Activated CD4-positive, alpha-beta T cell treated with anti-CD3 and anti-CD28 coated beads, Interleukin-2, amount 10 ng/mL, durations not matched to agents 24 days and 14 days (primary cell): ENCODE data around the gene KCNJ13. TPM values are rescaled to one million over a fixed set of nuclear protein-coding genes. Genes with fewer than 3 reads are reported as not detected.

Experiments
- DNase-seq: peaks from one replicate; pipeline ENCODE4 v3.0.0; 2022
- H3K27ac Mint-ChIP-seq: one replicate; pipeline ENCODE4 v1.8.0; 2022; ENCODE audit warnings: mild to moderate bottlenecking, mixed read lengths
- H3K27me3 Mint-ChIP-seq: one replicate; pipeline ENCODE4 v1.8.0; 2022; ENCODE audit warnings: mixed read lengths
- H3K36me3 Mint-ChIP-seq: one replicate; pipeline ENCODE4 v1.8.0; 2022; ENCODE audit warnings: low read depth, mild to moderate bottlenecking, mixed read lengths
- H3K4me1 Mint-ChIP-seq: one replicate; pipeline ENCODE4 v1.8.0; 2021; ENCODE audit warnings: mixed read lengths
- H3K4me3 Mint-ChIP-seq: one replicate; pipeline ENCODE4 v1.8.0; 2022; ENCODE audit warnings: mild to moderate bottlenecking, moderate library complexity, mixed read lengths
- H3K9me3 Mint-ChIP-seq: one replicate; pipeline ENCODE4 v1.8.0; 2021; ENCODE audit warnings: mixed read lengths
- intact Hi-C: fragments of 100-400 bp; cut with micrococcal nuclease; formaldehyde crosslinking; loops from one replicate; pipeline ENCODE4 v1.15.1; 2023
- total RNA-seq: library from RNA; stranded (reverse); gene quantifications from 2 replicates; pipeline ENCODE4 v1.2.3, GENCODE V29; 2022

Gene KCNJ13
- total RNA-seq, 1 donor from 2014 or later = not detected

DNA sequence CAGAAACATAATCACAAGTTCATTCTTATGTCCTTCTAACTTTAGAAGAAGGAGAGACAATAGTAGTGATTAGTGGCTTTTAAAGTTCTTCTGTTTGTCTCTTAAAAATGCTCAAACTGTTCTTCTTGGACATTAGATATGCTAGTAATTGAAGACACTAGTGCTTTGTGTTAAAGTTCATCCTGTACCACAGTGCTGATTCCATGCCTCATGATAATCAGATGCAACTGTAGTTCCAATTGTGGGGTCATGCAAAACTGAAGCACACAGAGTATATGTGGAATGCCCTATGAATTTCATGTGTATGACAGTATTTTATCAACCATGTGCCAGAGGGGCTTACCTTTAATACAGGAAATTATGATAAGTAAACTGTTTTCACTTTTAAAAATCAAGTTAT lies 11.4 kb upstream of the KCNJ13 start:
- Mint-ChIP-seq H3K27ac (no peak overlapping the region), H3K4me3 (no peak overlapping the region), H3K27me3 (no peaks in the 10 kb centered on the region), H3K4me1 (peaks cover 6% of the 10 kb centered on the region), H3K9me3 (no peaks in the 10 kb centered on the region), H3K36me3 (peaks cover 70% of the 10 kb centered on the region)
- intact Hi-C loops = loop anchor here (10.0 kb wide), 1 partner anchor 467 kb away; the partner anchor contains the start of gene ATG16L1
- DNase-seq = no peak

- intact Hi-C loops = loop anchor here (10.0 kb wide), 1 partner anchor 472 kb away; the partner anchor contains the start of gene ATG16L1
- H3K4me1 Mint-ChIP-seq = peaks cover 12% of the 10 kb centered on the region
- H3K4me3 Mint-ChIP-seq = no peak overlapping the region
- DNase-seq = no peak
- peaks cover 53% of the 10 kb centered on the region for H3K36me3 Mint-ChIP-seq
- H3K27ac Mint-ChIP-seq = no peak overlapping the region
- H3K9me3 Mint-ChIP-seq = no peaks in the 10 kb centered on the region
- H3K27me3 Mint-ChIP-seq = no peaks in the 10 kb centered on the region
These were observed 6.9 kb upstream of the KCNJ13 start for GRCh38 chr2:232783278-232783677.

DNA sequence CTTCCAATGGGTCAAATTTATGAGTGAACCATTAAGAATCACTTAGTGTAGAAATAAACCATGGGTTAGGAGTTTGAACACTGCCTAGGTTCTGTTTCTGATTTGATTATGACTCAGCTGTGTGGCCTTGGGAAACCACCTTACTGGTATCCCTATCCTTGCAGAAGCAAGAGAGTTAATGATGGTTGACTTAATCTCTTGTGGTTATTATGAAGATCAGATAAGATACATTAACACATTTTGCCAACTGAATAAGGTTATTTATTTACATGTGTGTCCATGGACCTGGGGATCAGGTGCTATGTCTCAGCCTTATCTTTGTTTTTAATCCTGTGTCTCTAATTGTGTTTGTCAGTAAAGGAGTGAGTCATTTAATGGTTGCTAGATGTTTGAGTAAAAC lies 5.4 kb upstream of the KCNJ13 start:
- H3K27me3 Mint-ChIP-seq = no peaks in the 10 kb centered on the region
- peak overlapping the region; percentile 26 for H3K4me3 Mint-ChIP-seq
- peaks cover 44% of the 10 kb centered on the region for H3K36me3 Mint-ChIP-seq
- DNase-seq = peak; percentile 79
- no peaks in the 10 kb centered on the region for H3K9me3 Mint-ChIP-seq
- H3K4me1 Mint-ChIP-seq = peaks cover 10% of the 10 kb centered on the region
- peak overlapping the region; percentile 57 for H3K27ac Mint-ChIP-seq
- intact Hi-C loops = loop anchor here (1.0 to 10.0 kb wide), 2 partner anchors 57 to 473 kb away; partner anchors contain the start of gene ATG16L1

DNA sequence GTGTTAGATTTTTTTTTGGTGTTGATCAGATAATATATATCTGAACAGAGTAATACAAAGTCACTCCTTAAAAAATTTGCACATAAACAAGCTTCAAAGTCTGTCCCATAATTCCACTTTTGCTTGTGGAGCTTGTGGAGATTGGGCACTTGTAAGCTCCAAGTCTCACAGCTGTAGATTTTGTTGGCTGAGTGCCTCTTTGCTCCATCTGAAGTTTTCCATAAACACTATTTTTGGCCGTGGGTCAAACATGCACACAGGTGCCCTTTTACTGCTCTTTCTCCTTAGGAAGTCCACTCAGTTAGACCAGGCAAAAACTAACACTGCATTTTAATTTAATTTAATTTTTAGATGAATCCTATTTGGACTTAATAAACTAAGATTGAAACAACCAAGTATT lies 3.6 kb upstream of the KCNJ13 start:
- intact Hi-C loops = loop anchor here (10.0 kb wide), 1 partner anchor 475 kb away; the partner anchor contains the start of gene ATG16L1
- Mint-ChIP-seq H3K27ac (no peak overlapping the region), H3K4me3 (no peak overlapping the region), H3K4me1 (peaks cover 10% of the 10 kb centered on the region), H3K27me3 (no peaks in the 10 kb centered on the region), H3K9me3 (no peaks in the 10 kb centered on the region), H3K36me3 (peaks cover 34% of the 10 kb centered on the region)
- DNase-seq = no peak

DNA sequence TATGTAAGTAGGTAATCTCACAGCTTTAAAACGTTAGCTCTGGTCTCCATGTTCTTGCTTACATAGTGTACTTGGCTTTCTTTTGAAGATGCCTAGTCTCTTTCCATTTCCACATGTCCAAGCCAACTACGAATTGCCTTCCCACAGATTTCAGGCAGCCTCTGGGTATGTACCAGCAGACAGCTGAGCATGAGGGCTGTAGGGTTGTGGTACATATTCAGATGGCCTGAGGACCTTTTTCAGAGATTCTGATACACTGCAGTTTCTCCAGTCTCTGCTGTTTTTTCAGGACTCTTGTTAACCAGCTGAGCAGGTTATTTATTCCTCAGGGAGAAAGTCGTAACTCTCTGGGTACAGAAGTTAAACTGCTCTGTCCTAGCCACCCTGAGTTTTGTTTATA lies 3.1 kb upstream of the KCNJ13 start:
- intact Hi-C loops = no loop called here
- Mint-ChIP-seq H3K36me3 (peaks cover 34% of the 10 kb centered on the region), H3K27ac (peak overlapping the region; percentile 72), H3K9me3 (no peaks in the 10 kb centered on the region), H3K27me3 (no peaks in the 10 kb centered on the region), H3K4me3 (no peak overlapping the region), H3K4me1 (peaks cover 7% of the 10 kb centered on the region)
- no peak for DNase-seq

GRCh38 chr2:232777276-232777675 lies 911 bp upstream of the KCNJ13 start:
- Mint-ChIP-seq H3K4me1 (peaks cover 15% of the 10 kb centered on the region), H3K36me3 (peaks cover 34% of the 10 kb centered on the region), H3K9me3 (no peaks in the 10 kb centered on the region), H3K27ac (no peak overlapping the region), H3K27me3 (no peaks in the 10 kb centered on the region), H3K4me3 (no peak overlapping the region)
- intact Hi-C loops = no loop called here
- no peak for DNase-seq

DNA sequence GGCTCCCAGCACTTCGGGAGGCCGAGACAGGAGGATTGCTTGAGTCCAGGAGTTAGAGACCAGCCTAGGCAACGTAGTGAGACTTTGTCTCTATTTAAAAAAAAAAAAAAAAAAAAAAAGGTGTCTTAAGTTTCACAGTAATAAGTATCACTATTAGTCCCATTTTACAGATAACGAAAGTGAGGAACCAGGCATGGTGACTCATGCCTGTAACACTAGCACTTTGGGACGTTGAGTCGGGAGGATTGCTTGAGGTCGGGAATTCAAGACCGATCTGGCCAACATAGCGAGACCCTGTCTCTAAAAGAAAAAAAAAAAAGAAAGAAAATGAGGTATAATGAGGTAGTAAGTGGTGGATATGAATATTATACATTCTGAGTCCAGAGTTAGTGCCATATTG lies 2.5 kb downstream of the KCNJ13 start:
- intact Hi-C loops = no loop called here
- no peaks in the 10 kb centered on the region for H3K9me3 Mint-ChIP-seq
- no peak overlapping the region for H3K27ac Mint-ChIP-seq
- no peaks in the 10 kb centered on the region for H3K27me3 Mint-ChIP-seq
- H3K4me1 Mint-ChIP-seq = peaks cover 17% of the 10 kb centered on the region
- peaks cover 38% of the 10 kb centered on the region for H3K36me3 Mint-ChIP-seq
- H3K4me3 Mint-ChIP-seq = no peak overlapping the region
- no peak for DNase-seq

- Mint-ChIP-seq H3K27ac (peak overlapping the region; percentile 74), H3K4me3 (peak overlapping the region; percentile 18), H3K9me3 (no peaks in the 10 kb centered on the region), H3K36me3 (peaks cover 41% of the 10 kb centered on the region), H3K4me1 (peaks cover 17% of the 10 kb centered on the region), H3K27me3 (no peaks in the 10 kb centered on the region)
- intact Hi-C loops = no loop called here
- DNase-seq = peak; percentile 71
These were observed 3.8 kb downstream of the KCNJ13 start for GRCh38 chr2:232772531-232772930.

GRCh38 chr2:232771870-232772269 lies 4.5 kb downstream of the KCNJ13 start:
- Mint-ChIP-seq H3K36me3 (peaks cover 44% of the 10 kb centered on the region), H3K27me3 (no peaks in the 10 kb centered on the region), H3K9me3 (no peaks in the 10 kb centered on the region), H3K27ac (peak overlapping the region; percentile 17), H3K4me3 (no peak overlapping the region), H3K4me1 (peaks cover 17% of the 10 kb centered on the region)
- DNase-seq = no peak
- intact Hi-C loops = no loop called here

DNA sequence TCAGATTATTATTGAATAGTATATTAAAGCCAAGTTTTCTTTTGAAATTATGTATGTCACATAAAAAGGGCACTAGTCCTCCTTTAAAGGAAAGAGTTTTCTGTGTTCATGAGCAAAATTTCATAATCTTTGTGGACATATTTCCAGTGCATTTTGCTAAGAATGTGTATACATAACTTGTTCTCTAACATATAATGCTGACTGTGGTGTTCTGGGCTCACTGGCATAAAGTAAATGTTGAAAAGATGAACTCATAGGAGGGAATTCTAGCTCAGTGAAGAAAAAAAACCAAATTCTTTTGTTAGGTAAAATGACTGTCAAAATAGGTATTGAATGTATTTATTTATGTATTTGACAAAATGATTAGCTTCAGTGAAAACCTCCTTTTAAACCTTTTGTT lies 6.2 kb downstream of the KCNJ13 start:
- no peaks in the 10 kb centered on the region for H3K9me3 Mint-ChIP-seq
- DNase-seq = no peak
- H3K36me3 Mint-ChIP-seq = peaks cover 55% of the 10 kb centered on the region
- no peaks in the 10 kb centered on the region for H3K27me3 Mint-ChIP-seq
- peaks cover 24% of the 10 kb centered on the region for H3K4me1 Mint-ChIP-seq
- H3K4me3 Mint-ChIP-seq = no peak overlapping the region
- no peak overlapping the region for H3K27ac Mint-ChIP-seq
- intact Hi-C loops = no loop called here

DNA sequence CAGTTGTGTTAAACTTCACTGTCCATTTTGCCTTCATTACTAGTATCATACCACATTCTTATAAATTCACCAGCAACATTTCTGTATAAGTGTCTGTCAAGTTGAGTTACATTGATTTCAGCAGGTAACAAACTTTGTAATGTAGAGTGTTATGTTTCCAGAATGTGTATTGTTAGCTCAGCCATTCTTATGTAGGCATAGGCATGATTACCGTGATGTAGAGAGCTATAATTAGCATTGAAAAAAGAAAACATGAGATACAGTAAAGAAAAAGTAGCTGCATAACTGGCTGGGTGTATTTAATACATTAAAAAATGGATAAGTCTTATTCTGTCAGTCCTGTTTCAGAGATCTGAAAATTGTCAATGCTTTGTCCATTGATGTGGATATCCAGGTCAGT lies 8.5 kb downstream of the KCNJ13 start:
- Mint-ChIP-seq H3K27ac (no peak overlapping the region), H3K36me3 (peaks cover 56% of the 10 kb centered on the region), H3K4me1 (peaks cover 20% of the 10 kb centered on the region), H3K9me3 (no peaks in the 10 kb centered on the region), H3K27me3 (no peaks in the 10 kb centered on the region), H3K4me3 (no peak overlapping the region)
- no peak for DNase-seq
- intact Hi-C loops = loop anchor here (10.0 kb wide), 1 partner anchor 287 kb away; no protein-coding TSS in a partner anchor

GRCh38 chr2:232761301-232761907 lies 15.0 kb downstream of the KCNJ13 start:
- H3K27ac Mint-ChIP-seq = no peak overlapping the region
- H3K4me1 Mint-ChIP-seq = peaks cover 15% of the 10 kb centered on the region
- H3K4me3 Mint-ChIP-seq = no peak overlapping the region
- DNase-seq = peak; percentile 82
- H3K36me3 Mint-ChIP-seq = peaks cover 43% of the 10 kb centered on the region
- intact Hi-C loops = loop anchor here (10.0 kb wide), 1 partner anchor 293 kb away; no protein-coding TSS in a partner anchor
- H3K9me3 Mint-ChIP-seq = no peaks in the 10 kb centered on the region
- no peaks in the 10 kb centered on the region for H3K27me3 Mint-ChIP-seq

GRCh38 chr2:232757905-232758304 lies 18.5 kb downstream of the KCNJ13 start:
- H3K27me3 Mint-ChIP-seq = no peaks in the 10 kb centered on the region
- H3K36me3 Mint-ChIP-seq = peaks cover 37% of the 10 kb centered on the region
- H3K27ac Mint-ChIP-seq = no peak overlapping the region
- H3K4me3 Mint-ChIP-seq = no peak overlapping the region
- H3K9me3 Mint-ChIP-seq = no peaks in the 10 kb centered on the region
- peaks cover 12% of the 10 kb centered on the region for H3K4me1 Mint-ChIP-seq
- intact Hi-C loops = no loop called here
- DNase-seq = no peak

DNA sequence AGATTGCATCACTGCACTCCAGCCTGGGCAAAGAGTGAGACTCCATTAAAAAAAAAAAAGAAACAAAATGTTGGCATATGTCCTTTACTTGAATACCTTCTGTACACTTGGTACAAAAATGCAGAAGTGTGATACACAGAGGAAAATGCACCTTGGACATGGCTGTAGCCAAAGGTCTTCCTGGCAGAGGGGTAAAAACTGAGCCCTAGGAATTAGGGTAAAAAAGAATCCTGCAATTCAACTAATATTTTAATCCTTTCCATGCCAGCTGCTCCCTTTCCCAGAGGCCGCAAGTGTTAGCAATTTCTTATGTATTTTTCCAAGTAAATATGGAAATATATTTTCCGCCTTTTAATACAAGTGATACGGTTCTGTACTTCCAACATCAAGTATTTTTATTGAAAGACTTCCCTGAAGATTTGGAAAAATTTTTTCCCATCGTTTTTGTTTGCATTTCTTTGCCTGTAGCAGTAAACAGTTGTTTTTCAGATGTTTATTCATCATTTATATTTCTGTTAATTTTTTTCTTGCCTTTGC lies 26.2 kb downstream of the KCNJ13 start:
- Mint-ChIP-seq H3K9me3 (no peaks in the 10 kb centered on the region), H3K36me3 (peaks cover 45% of the 10 kb centered on the region)
- intact Hi-C loops = no loop called here

More for the DNA sequence above, 26.2 kb downstream of the KCNJ13 start:
- Mint-ChIP-seq H3K4me3 (no peak overlapping the region), H3K27me3 (no peaks in the 10 kb centered on the region), H3K4me1 (peaks cover 16% of the 10 kb centered on the region), H3K27ac (no peak overlapping the region)
- DNase-seq = no peak
